Measurements from ENCODE around the gene KCNC3. TPM values are rescaled to one million over a fixed set of nuclear protein-coding genes. Genes with fewer than 3 reads are reported as not detected.
"Not testable (repeated sequence)": the region's sequence is repeated elsewhere in the genome, so short reads cannot be mapped to it uniquely, and the experiment has no call there.

The KCNC3 gene
- total RNA-seq, 1 donor from 2014 or later = 24.0 TPM

DNA sequence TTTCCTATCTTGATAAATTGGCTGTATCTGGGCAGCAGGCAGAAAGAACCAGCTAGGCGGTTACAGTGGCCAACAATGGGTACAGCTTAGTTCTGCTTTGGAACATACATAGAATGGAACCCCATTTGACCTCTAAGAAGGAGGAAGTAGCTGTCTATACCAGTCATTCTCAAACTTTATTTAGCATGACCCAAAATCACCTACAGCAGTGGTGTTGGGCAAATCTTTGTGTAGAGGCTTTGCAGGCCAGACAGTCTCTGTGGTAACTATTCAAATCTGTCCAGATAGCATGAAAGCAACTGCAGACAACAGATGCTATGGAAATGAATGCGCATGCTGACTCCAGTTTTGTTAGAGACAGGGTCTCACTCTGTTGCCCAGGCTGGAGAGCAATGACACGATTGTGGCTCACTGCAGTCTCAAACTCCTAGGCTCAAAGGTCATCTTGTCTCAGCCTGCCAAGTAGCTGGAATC lies 12.0 kb upstream of the KCNC3 start:
- Mint-ChIP-seq H3K36me3 (ENCODE audit: low read depth) (peaks cover 14% of the 10 kb centered on the region), H3K9me3 (no peaks in the 10 kb centered on the region), H3K27me3 (ENCODE audit: insufficient read depth) (no peaks in the 10 kb centered on the region), H3K4me1 (ENCODE audit: low read depth) (peaks cover 29% of the 10 kb centered on the region), H3K27ac (peak overlapping the region; percentile 48), H3K4me3 (no peak overlapping the region)
- intact Hi-C loops (cut with micrococcal nuclease) = no loop called here
- no peak for DNase-seq (ENCODE audit: low spot score)

DNA sequence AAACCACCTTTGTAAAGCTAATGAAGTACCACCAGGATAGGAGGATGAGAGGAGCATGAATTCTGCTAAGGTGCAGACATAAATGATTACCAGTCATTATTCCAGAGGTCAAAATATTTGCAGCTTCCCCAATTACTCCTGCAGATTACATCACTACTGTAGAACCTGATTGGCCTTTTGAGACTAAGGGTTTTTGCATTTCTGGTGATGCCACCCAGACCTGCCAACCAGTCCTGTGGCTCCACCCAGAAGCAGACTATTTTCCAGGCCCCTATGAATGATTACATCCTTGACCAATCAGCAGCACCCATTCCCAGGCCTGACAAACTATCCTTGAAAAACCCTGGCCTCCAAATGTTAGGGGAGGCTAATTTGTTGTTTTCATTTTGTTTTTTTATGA lies 11.2 kb upstream of the KCNC3 start:
- peaks cover 15% of the 10 kb centered on the region for H3K36me3 Mint-ChIP-seq (ENCODE audit: low read depth)
- intact Hi-C loops (cut with micrococcal nuclease) = no loop called here
- H3K4me3 Mint-ChIP-seq = no peak overlapping the region
- no peaks in the 10 kb centered on the region for H3K27me3 Mint-ChIP-seq (ENCODE audit: insufficient read depth)
- no peak for DNase-seq (ENCODE audit: low spot score)
- peaks cover 35% of the 10 kb centered on the region for H3K4me1 Mint-ChIP-seq (ENCODE audit: low read depth)
- no peak overlapping the region for H3K27ac Mint-ChIP-seq
- H3K9me3 Mint-ChIP-seq = peaks cover 1% of the 10 kb centered on the region

DNA sequence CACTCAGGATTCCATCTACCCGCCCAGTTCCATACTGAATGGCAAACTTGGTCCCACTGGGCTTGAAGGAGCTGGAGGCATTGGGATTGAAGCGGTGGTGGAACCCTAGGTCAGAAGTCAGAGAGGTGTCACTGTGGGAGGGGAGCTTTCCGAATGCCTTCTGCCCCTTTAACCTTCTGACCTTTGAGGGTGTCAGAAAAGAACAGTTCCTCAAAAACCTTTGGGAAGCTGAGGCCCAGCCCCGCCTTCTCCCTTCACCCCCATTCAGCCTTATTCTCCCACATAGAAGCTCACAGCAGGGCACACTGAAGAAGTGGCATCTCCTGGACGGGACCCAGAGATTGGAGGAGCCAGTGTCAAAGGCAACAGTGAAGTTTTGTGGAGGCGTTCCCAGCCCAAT lies 7.9 kb upstream of the KCNC3 start:
- H3K4me3 Mint-ChIP-seq; intact Hi-C loops (cut with micrococcal nuclease); H3K27ac Mint-ChIP-seq; H3K27me3 Mint-ChIP-seq (ENCODE audit: insufficient read depth); DNase-seq (ENCODE audit: low spot score); H3K9me3 Mint-ChIP-seq: not testable (repeated sequence)
- peaks cover 52% of the 10 kb centered on the region for H3K4me1 Mint-ChIP-seq (ENCODE audit: low read depth)
- H3K36me3 Mint-ChIP-seq (ENCODE audit: low read depth) = peaks cover 15% of the 10 kb centered on the region

DNA sequence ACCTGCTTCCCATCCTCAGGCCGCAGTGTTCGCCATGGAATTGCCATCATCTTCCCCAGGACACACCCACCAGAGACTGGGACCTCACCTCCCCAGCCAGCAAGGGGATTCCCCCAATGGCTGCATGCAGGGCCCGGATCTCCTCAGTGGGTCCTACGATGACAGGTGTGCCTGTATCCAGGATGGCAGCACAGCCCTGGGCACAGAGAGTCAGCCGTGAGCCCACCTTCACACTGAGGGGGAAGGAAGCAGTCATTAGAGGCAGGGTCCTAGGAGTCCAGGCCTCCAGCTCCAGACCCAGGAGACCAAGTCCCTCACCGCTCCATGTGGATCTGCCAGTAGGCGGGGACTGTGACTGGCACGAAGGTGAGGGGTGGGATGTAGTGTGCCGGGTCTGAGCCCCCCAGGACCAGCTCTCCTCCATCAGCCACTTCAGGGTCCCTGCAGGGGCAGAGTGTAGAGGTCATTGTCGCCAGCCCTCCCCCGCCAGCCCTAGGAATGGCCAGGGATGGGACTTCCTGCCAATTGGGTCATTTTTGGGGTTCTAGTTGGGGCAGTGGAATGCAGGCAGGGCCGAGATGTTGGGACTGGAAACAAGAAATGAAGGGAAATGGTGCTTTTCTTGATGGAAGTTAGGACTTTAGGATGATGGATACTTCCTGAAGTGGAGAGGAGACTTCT lies 5.7 kb upstream of the KCNC3 start:
- H3K4me1 Mint-ChIP-seq (ENCODE audit: low read depth) = peaks cover 59% of the 10 kb centered on the region
- peaks cover 4% of the 10 kb centered on the region for H3K9me3 Mint-ChIP-seq
- no peak for DNase-seq (ENCODE audit: low spot score)
- H3K27ac Mint-ChIP-seq = peak overlapping the region; percentile 62
- H3K4me3 Mint-ChIP-seq = peak overlapping the region; percentile 82
- intact Hi-C loops (cut with micrococcal nuclease) = no loop called here
- no peaks in the 10 kb centered on the region for H3K27me3 Mint-ChIP-seq (ENCODE audit: insufficient read depth)
- H3K36me3 Mint-ChIP-seq (ENCODE audit: low read depth) = peaks cover 12% of the 10 kb centered on the region

DNA sequence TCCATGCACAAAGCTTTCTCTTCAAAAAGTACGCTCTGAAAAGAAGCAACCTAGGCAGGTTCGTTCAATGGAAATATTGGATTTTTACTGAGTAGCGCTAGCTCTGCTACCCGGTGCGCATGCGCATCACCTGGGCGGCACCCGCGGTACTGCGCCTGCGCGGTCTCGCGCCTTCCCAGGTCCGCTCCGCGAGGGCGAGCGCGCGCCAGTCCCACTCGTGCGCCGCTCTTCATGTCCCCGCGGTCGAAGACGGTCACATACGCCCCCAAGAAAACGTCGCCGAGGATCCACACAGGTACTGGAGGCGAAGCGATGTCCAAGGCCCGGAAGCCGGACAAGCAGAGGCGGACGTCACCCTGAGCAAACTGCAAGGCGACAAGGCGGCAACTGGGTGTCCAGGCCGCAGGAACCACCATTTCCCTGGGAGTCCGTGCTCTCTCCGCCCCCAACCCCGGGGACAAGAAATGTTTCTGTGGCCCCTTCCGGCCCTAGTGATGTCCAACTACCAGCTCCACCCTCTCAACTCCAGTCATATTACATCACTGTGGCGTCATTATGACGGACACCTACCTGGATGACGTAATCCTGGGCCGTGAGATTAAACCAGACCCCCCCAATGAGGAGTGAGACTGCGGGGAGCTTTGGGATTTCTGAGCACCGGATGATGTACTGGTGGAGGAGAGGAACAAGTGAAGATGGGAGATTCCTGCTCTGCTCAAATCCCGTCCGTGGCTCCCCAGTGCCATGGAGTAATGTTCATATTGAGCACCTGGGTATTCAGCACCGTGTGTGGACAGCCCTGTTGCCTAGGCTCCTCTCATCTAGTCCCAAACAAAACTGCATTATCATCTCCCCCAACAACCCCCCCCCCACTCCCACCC lies 4.8 kb upstream of the KCNC3 start:
- peak; percentile 85 for DNase-seq (ENCODE audit: low spot score)
- peak overlapping the region; percentile 97 for H3K27ac Mint-ChIP-seq
- peak overlapping the region; percentile 82 for H3K4me3 Mint-ChIP-seq
- intact Hi-C loops (cut with micrococcal nuclease) = loop anchor here (1.0 to 2.0 kb wide), 5 partner anchors 13 to 177 kb away; partner anchors contain the start of genes JOSD2, NR1H2 and POLD1
- no peaks in the 10 kb centered on the region for H3K27me3 Mint-ChIP-seq (ENCODE audit: insufficient read depth)
- H3K4me1 Mint-ChIP-seq (ENCODE audit: low read depth) = peaks cover 60% of the 10 kb centered on the region
- H3K9me3 Mint-ChIP-seq = peaks cover 4% of the 10 kb centered on the region
- H3K36me3 Mint-ChIP-seq (ENCODE audit: low read depth) = peaks cover 12% of the 10 kb centered on the region

DNA sequence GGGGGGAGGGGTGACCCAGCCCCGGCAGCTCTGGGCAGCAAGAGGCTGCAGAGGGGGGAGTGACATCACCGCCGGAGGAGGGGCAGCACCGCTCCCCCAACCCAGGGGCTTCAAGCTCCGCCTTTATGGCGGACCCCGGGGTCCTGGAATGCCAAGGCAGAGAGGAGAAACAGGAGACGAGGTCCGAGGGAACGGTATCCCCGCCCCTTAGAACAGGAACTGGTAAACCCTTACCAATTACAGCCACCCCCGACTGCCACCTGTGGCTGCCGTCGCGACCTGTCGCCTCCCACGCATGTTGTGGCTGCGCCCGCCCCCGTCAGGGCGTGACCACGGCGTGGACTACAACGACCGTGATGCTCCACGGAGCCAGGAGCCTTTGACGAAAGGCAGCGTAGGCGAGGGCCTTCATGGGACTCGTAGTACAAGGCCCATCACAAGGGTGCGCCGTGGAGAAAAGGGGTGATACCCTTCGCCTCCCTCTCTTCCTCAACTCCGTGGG lies 4.1 kb upstream of the KCNC3 start:
- Mint-ChIP-seq H3K4me3 (peak overlapping the region; percentile 82), H3K36me3 (ENCODE audit: low read depth) (peaks cover 10% of the 10 kb centered on the region), H3K27me3 (ENCODE audit: insufficient read depth) (no peaks in the 10 kb centered on the region), H3K27ac (peak overlapping the region; percentile 97), H3K9me3 (peaks cover 4% of the 10 kb centered on the region), H3K4me1 (ENCODE audit: low read depth) (peaks cover 60% of the 10 kb centered on the region)
- intact Hi-C loops (cut with micrococcal nuclease) = loop anchor here (1.0 to 2.0 kb wide), 5 partner anchors 14 to 178 kb away; partner anchors contain the start of genes JOSD2, NR1H2 and POLD1
- peak; percentile 94 for DNase-seq (ENCODE audit: low spot score)

DNA sequence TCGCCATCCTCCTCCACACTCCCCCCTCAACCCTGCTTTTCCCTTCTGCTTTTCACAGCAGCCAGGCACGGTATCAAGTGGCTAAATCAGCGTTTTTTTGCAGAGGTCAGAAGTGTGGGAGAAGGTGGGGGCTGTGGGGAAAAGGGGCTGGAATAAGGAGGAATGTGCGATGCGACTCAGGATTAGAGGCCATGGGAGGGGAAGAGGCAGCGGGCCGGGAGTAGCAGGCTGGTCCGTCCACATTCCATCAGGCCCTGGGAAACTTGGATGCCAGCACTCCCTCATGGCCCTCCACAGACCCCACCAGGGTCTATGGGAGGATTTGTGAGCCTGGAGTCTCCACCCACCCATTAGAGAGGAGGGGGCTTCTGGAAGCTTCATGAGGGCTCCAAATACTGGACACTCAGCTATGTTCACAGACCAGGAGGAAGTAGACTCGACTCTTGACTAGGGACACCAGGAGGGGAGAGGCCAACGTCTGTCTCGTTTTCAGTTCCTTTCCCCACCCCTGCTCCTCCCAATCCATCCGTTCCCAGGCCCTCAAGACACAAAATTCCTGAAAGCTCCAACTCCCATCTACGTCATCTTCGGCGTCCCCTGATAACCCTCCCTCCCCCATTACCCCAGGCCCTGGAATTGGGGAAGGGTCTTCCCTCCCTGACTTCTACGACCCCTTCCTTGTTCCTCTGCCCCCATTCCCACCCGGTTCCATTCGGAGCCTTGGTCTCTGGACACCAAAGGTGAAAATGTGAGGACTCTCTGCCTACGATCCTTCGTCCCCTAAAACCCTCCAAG lies 3.3 kb upstream of the KCNC3 start:
- peaks cover 5% of the 10 kb centered on the region for H3K27me3 Mint-ChIP-seq (ENCODE audit: insufficient read depth)
- intact Hi-C loops (cut with micrococcal nuclease) = loop anchor here (1.0 to 2.0 kb wide), 5 partner anchors 14 to 179 kb away; partner anchors contain the start of genes JOSD2, NR1H2 and POLD1
- peak overlapping the region; percentile 93 for H3K27ac Mint-ChIP-seq
- peaks cover 9% of the 10 kb centered on the region for H3K36me3 Mint-ChIP-seq (ENCODE audit: low read depth)
- no peak for DNase-seq (ENCODE audit: low spot score)
- H3K4me1 Mint-ChIP-seq (ENCODE audit: low read depth) = peaks cover 65% of the 10 kb centered on the region
- peak overlapping the region; percentile 82 for H3K4me3 Mint-ChIP-seq
- peaks cover 4% of the 10 kb centered on the region for H3K9me3 Mint-ChIP-seq

DNA sequence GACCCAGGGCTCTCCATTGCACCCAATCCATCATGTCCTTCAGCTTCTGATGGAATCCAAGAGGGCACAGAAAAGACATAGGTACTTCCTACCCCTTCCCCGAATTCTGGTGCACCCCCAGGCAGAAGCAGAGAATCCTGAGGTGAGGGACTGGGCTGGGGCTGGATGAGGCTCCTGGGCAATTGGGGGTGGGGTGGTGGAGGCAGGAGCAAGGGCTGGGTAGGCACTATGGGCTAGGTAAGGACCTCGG lies 2.7 kb upstream of the KCNC3 start:
- peaks cover 4% of the 10 kb centered on the region for H3K9me3 Mint-ChIP-seq
- intact Hi-C loops (cut with micrococcal nuclease) = loop anchor here (2.0 kb wide), 2 partner anchors 15 to 777 kb away; partner anchors contain the start of gene CTU1
- no peak for DNase-seq (ENCODE audit: low spot score)
- peaks cover 9% of the 10 kb centered on the region for H3K36me3 Mint-ChIP-seq (ENCODE audit: low read depth)
- H3K4me3 Mint-ChIP-seq = peak overlapping the region; percentile 82
- H3K4me1 Mint-ChIP-seq (ENCODE audit: low read depth) = peaks cover 70% of the 10 kb centered on the region
- H3K27me3 Mint-ChIP-seq (ENCODE audit: insufficient read depth) = peaks cover 10% of the 10 kb centered on the region
- H3K27ac Mint-ChIP-seq = peak overlapping the region; percentile 93

DNA sequence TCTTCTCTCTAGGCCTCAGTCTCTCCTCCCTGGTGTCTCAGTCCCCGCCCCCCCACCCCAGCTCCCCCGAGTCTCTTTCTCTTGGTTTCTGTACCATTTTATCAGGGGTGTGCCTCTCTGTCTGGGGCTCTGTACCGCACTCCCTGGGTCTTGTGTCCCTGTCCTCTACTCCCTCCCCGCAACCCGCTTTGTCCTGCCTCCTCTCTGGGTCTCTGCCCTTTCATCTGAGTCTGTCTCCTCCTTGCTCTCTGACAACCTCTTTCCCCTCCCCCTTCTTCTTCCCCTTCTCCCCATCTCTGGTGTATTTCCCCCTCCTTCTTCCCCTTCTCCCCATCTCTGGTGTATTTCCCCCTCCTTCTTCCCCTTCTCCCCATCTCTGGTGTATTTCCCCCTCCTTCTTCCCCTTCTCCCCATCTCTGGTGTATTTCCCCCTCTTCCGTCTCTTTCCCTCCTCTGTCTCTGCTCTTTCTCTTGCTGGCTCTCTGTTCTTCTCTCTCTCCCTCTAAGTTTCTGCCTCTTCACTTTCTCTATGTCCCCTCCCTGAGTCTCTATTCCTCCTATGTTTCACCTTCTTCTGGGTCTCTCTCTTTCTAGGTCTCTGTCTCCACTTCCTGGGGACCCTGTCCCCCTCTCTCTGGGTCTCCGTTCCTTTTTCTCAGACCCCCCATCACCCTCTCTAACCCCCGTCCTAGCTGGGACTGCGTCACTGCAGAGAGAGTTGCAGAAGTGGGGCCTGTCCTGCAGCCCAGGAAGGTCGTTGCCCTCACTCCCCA lies 2.2 kb upstream of the KCNC3 start:
- intact Hi-C loops (cut with micrococcal nuclease) = loop anchor here (2.0 kb wide), 1 partner anchor 777 kb away; the partner anchor contains the start of gene CTU1
- peaks cover 4% of the 10 kb centered on the region for H3K9me3 Mint-ChIP-seq
- DNase-seq (ENCODE audit: low spot score) = no peak
- H3K27me3 Mint-ChIP-seq (ENCODE audit: insufficient read depth) = peaks cover 14% of the 10 kb centered on the region
- H3K27ac Mint-ChIP-seq = peak overlapping the region; percentile 93
- peaks cover 10% of the 10 kb centered on the region for H3K36me3 Mint-ChIP-seq (ENCODE audit: low read depth)
- peak overlapping the region; percentile 82 for H3K4me3 Mint-ChIP-seq
- peaks cover 75% of the 10 kb centered on the region for H3K4me1 Mint-ChIP-seq (ENCODE audit: low read depth)

DNA sequence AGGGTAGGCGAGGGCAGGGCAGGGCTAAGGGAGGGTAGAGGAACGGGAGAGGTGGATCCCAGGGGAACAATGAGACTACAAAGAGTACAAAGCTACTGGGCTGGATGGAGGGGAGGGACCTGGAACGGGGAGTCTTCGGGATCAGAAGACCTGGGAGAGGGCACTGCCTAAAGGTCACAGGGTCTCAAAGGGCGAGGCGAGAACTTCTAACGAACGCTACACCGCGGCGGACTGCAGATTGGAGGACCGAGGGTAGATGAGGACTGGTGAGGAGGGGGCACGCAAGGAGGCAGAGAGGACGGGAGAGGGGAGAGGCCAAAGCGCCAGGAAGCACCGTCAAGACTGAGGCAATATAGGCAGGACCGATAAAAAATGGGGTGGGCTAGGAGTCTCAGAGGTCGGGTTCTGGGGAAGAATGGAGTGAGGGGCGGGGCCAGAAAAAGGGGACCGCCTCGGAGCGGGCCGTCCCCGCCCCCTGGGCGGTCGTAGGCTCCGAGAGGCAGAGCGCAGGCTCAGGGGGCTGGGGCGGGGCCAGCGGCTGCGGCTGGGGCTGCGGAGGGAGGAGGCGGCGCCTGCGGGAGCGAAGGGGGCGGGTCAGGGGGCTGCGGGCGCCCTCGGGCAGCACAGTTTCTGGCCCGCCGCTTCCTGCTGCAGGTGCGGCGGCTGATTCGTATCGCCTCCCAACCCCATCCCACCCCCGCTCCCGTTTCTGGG lies 1.3 kb upstream of the KCNC3 start:
- Mint-ChIP-seq H3K36me3 (ENCODE audit: low read depth) (peaks cover 10% of the 10 kb centered on the region), H3K4me3 (peak overlapping the region; percentile 84), H3K4me1 (ENCODE audit: low read depth) (peaks cover 75% of the 10 kb centered on the region), H3K27me3 (ENCODE audit: insufficient read depth) (peaks cover 16% of the 10 kb centered on the region), H3K27ac (peak overlapping the region; percentile 89), H3K9me3 (peaks cover 4% of the 10 kb centered on the region)
- peak; percentile 88 for DNase-seq (ENCODE audit: low spot score)
- intact Hi-C loops (cut with micrococcal nuclease) = loop anchor here (2.0 kb wide), 1 partner anchor 778 kb away; the partner anchor contains the start of gene CTU1

DNA sequence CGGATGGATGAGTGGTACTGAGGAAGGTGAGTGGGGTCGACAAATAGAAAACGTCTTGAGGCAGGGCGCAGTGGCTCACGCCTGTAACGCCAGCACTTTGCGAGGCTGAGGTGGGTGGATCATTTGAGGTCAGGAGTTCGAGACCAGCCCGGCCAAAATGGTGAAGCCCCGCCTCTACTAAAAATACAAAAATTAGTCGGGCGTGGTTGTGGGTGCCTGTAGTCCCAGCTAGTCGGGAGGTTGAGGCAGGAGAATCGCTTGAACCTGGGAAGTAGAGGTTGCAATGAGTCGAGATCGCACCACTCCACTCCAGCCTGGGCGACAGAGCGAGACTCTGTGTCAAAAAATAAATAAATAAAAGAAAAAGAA lies 733 bp upstream of the KCNC3 start:
- Mint-ChIP-seq H3K4me1 (ENCODE audit: low read depth) (peaks cover 72% of the 10 kb centered on the region), H3K27me3 (ENCODE audit: insufficient read depth) (peaks cover 16% of the 10 kb centered on the region), H3K4me3 (peak overlapping the region; percentile 84), H3K27ac (peak overlapping the region; percentile 89)
- not testable (repeated sequence) for DNase-seq (ENCODE audit: low spot score); H3K9me3 Mint-ChIP-seq; H3K36me3 Mint-ChIP-seq (ENCODE audit: low read depth)
- intact Hi-C loops (cut with micrococcal nuclease) = loop anchor here (1.0 to 5.0 kb wide), 11 partner anchors 46 to 1037 kb away; partner anchors contain the start of genes CTU1, ETFB, JOSD2 and NR1H2

All from activated T-helper 1 cell treated with anti-CD3 and anti-CD28 coated beads, Interleukin-12 subunit alpha, Interleukin-12 subunit beta, Interleukin-2, Interleukin-4 antibody, amounts not matched to agents 30 ng/mL and 10 ng/mL and 1 ng/mL, durations not matched to agents 14 hours and 24 hours and 36 hours (primary cell).